K562 (cell line): ENCODE measurements around the gene DDX39A. TPM values are rescaled to one million over a fixed set of nuclear protein-coding genes. Genes with fewer than 3 reads are reported as not detected.

Experiments used
- BCLAF1 ChIP-seq, 2 experiments: fragments of 450-650 bp in 1 of 2; IDR thresholded peaks; 2 replicates each; pipeline ENCODE4 v1.6.1; 2011 to 2017; ENCODE audit warnings: low read depth in 2 of 2, antibody characterized with exemption in 1 of 2, borderline replicate concordance in 1 of 2, low read length in 1 of 2, mild to moderate bottlenecking in 1 of 2, mixed read lengths in 1 of 2; ENCODE audit not compliant: control insufficient read depth in 1 of 2
- BRCA1 ChIP-seq, 2 experiments: fragments of 450-650 bp in 1 of 2; sonication (generic) in 1 of 2; formaldehyde crosslinking in 1 of 2; IDR thresholded peaks; 2 replicates each; pipeline versions ENCODE4 v1.5.0 to v1.6.1; 2017 to 2020; ENCODE audit warnings: mild to moderate bottlenecking in 1 of 2, missing genetic modification reagents in 1 of 2
- CBX1 ChIP-seq: sonication (generic); IDR thresholded peaks from 2 replicates; pipeline ENCODE4 v1.6.1; 2016; ENCODE audit warnings: antibody characterized with exemption, low read depth, mild to moderate bottlenecking
- CREM ChIP-seq: IDR thresholded peaks from 2 replicates; pipeline ENCODE4 v1.6.1; 2014; ENCODE audit warnings: antibody characterized with exemption, low read depth
- FIP1L1 ChIP-seq: fragments of 200-400 bp; formaldehyde crosslinking; IDR thresholded peaks from 2 replicates; pipeline ENCODE4 v1.6.1; 2018; ENCODE audit warnings: mild to moderate bottlenecking, low read depth, low read length; ENCODE audit not compliant: poor library complexity, severe bottlenecking
- NELFE ChIP-seq: IDR thresholded peaks from 2 replicates; pipeline ENCODE4 v1.6.1; 2011; ENCODE audit warnings: mild to moderate bottlenecking; ENCODE audit not compliant: insufficient read depth, insufficient read length
- NR3C1 ChIP-seq: sonication (generic); formaldehyde crosslinking; IDR thresholded peaks from 2 replicates; pipeline ENCODE4 v1.8.1; 2022; ENCODE audit warnings: missing genetic modification reagents
- PHTF2 ChIP-seq: fragments of 250-450 bp; sonication (Bioruptor Pico); IDR thresholded peaks from 2 replicates; pipeline ENCODE4 v1.5.0; 2021; ENCODE audit warnings: mild to moderate bottlenecking
- POLR2AphosphoS2 ChIP-seq: IDR thresholded peaks from 2 replicates; pipeline ENCODE4 v1.6.1; 2012; ENCODE audit warnings: low read length, improper control_type of control experiment
- POLR2G ChIP-seq: fragments of 200-400 bp; formaldehyde crosslinking; IDR thresholded peaks from 2 replicates; pipeline ENCODE4 v1.6.1; 2017; ENCODE audit warnings: low read depth, mild to moderate bottlenecking, antibody characterized with exemption, low read length, moderate library complexity
- POLR3A ChIP-seq: IDR thresholded peaks from 2 replicates; pipeline ENCODE4 v1.6.1; 2011; ENCODE audit warnings: borderline replicate concordance, mild to moderate bottlenecking, moderate library complexity; ENCODE audit not compliant: insufficient read length, insufficient read depth; ENCODE audit errors: extremely low read depth
- PPARD ChIP-seq: fragments of 250-450 bp; sonication (Bioruptor Pico); IDR thresholded peaks from 2 replicates; pipeline ENCODE4 v1.8.0; 2022; ENCODE audit warnings: inconsistent platforms, mild to moderate bottlenecking, moderate library complexity
- RBFOX2 ChIP-seq: fragments of 200-400 bp; formaldehyde crosslinking; IDR thresholded peaks from 2 replicates; pipeline ENCODE4 v1.6.1; 2017; ENCODE audit warnings: low read depth, mild to moderate bottlenecking, low read length, moderate library complexity
- TFAM ChIP-seq: fragments of 250-450 bp; sonication (Bioruptor Pico); conservative IDR thresholded peaks from 2 replicates; pipeline ENCODE4 v1.5.0; 2021; ENCODE audit warnings: mild to moderate bottlenecking, moderate library complexity
- ZFP36 ChIP-seq: fragments of 150-350 bp; IDR thresholded peaks from 2 replicates; pipeline ENCODE4 v1.6.1; 2018; ENCODE audit warnings: low read length, low read depth; ENCODE audit not compliant: partially characterized antibody
- polyA plus RNA-seq, 8 experiments: library from polyadenylated mRNA; depleted of rRNA in 4 of 8; stranded (reverse) in 5 of 8; unstranded in 3 of 8; fragments of >200 nt; fragmentation: Nextera tagmentation in 2 of 8; fragmentation: Illumina TruSeq in 1 of 8; extraction: Ambion mirVana in 2 of 8; extraction: Trizol in 1 of 8; gene quantifications; 2 replicates each; pipeline versions ENCODE4 v1.2.1 to v1.2.3, GENCODE V29; 2011 to 2014; ENCODE audit warnings: inconsistent platforms in 1 of 8, missing spikeins in 1 of 8
- total RNA-seq, 7 experiments: library from RNA; depleted of rRNA in 6 of 7; stranded (reverse); fragments of >200 nt in 6 of 7; fragmentation: Illumina TruSeq in 2 of 7; extraction: Trizol in 2 of 7; gene quantifications; 2 replicates each; pipeline versions ENCODE4 v1.2.1 to v1.2.3, GENCODE V29; 2011 to 2021; ENCODE audit warnings: low replicate concordance in 1 of 7
- TF ChIP-seq, protein P1 (sequence below), 2 experiments: fragments of 450-650 bp in 1 of 2; sonication (generic) in 1 of 2; formaldehyde crosslinking; conservative IDR thresholded peaks; 2 replicates each; pipeline versions ENCODE4 v1.4.0 to v1.8.1; 2020 to 2022; ENCODE audit warnings: mild to moderate bottlenecking in 1 of 2, missing genetic modification reagents in 1 of 2

Gene DDX39A
- total and polyA plus RNA-seq, 9 of the 15 experiments (the other 6 are each of a cell fraction or from before 2014, with no cell fraction given): 90.3 to 250 (median 188) TPM

- TF ChIP-seq PHTF2 (no peak), BCLAF1 (IDR thresholded peaks at IDR 0.05; ENCODE audit: borderline replicate concordance in 1 of 2, control insufficient read depth in 1 of 2, low read depth in 2 of 2, low read length in 1 of 2) (no peak), NR3C1 (CRISPR knock-in tag) (0 out of 2 replicates have a peak, but pooled peaks have one; percentile 13), CBX1 (no peak), CREM (no peak), RBFOX2 (peak; percentile 66), POLR2G (peak; percentile 79), POLR2AphosphoS2 (0 out of 2 replicates have a peak, but pooled peaks have one; percentile 7), FIP1L1 (no peak), POLR3A (no peak), BRCA1 (IDR thresholded peaks at IDR 0.05) (no peak), BRCA1 (CRISPR knock-in tag; IDR thresholded peaks at IDR 0.05) (0 out of 2 replicates have a peak, but pooled peaks have one; percentile 5), TFAM (CRISPR knock-in tag) (no peak), PPARD (CRISPR knock-in tag) (no peak), NELFE (no peak), ZFP36 (no peak)
- TF ChIP-seq, protein P1, sequence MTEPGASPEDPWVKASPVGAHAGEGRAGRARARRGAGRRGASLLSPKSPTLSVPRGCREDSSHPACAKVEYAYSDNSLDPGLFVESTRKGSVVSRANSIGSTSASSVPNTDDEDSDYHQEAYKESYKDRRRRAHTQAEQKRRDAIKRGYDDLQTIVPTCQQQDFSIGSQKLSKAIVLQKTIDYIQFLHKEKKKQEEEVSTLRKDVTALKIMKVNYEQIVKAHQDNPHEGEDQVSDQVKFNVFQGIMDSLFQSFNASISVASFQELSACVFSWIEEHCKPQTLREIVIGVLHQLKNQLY (CRISPR knock-in tag; conservative IDR thresholded peaks at IDR 0.05): no peak
These were observed 8.8 kb downstream of the DDX39A start (continued) for GRCh38 chr19:14410091-14411051.
